Measurements from ENCODE around the gene G3BP1.

DNA sequence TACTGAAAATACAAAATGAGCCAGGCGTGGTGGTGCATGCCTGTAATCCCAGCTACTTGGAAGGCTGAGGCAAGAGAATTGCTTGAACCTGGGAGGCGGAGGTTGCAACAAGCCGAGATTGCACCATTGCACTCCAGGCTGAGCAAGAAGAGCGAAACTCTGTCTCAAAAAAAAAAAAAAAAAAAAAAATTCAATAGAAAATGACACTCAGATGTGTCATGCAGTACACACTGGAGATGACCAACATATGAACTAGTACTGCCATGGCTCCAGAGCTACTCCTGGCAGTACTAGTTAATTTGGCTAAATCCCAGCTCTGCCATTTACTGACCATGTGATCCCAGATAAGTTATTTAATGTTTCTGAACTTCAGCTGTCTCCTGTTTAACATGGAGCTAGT, 20.7 kb upstream of the G3BP1 start:
- no peak for TF ChIP-seq POLR2A (IDR thresholded peaks at IDR 0.05)
- TF ChIP-seq CTCF (IDR thresholded peaks at IDR 0.05), result no peak

Measured in uterus (tissue), 2 donors.